SK-N-SH (cell line): ENCODE data around the gene PRIM1. TPM values are rescaled to one million over a fixed set of nuclear protein-coding genes. Genes with fewer than 3 reads are reported as not detected.
"Not testable (repeated sequence)": the region's sequence is repeated elsewhere in the genome, so short reads cannot be mapped to it uniquely, and the experiment has no call there.

Source experiments
- CTCF ChIA-PET: fragments of 300-600, 350-600 bp; formaldehyde crosslinking; extraction: SDS; loops from one replicate; lab custom pipeline; 2021; lab: Yijun Ruan, JAX
- POLR2A ChIA-PET: fragments of 350-600 bp; sonication (Branson Sonifier 250); formaldehyde crosslinking; extraction: SDS; loops from one replicate; lab custom pipeline; 2020; ENCODE audit warnings: antibody characterized with exemption, inconsistent platforms; lab: Yijun Ruan, JAX
- DNase-seq: peaks from one replicate; pipeline ENCODE4 v3.0.0; 2012
- H2AFZ ChIP-seq: fragments of 200-600 bp; sonication (generic); 2 replicates; pipeline ENCODE4 v1.8.1; 2016; ENCODE audit warnings: antibody characterized with exemption, mild to moderate bottlenecking, low read depth
- H3F3A ChIP-seq: fragments of 200-600 bp; sonication (generic); replicated peaks from 2 replicates; pipeline ENCODE3; 2016; ENCODE audit warnings: antibody characterized with exemption, mild to moderate bottlenecking; ENCODE audit not compliant: insufficient read depth
- H3K27ac ChIP-seq, 2 experiments: fragments of 200-500 bp in 1 of 2; fragments of 200-600 bp in 1 of 2; sonication (Bioruptor generic) in 1 of 2; sonication (generic), shearing (Covaris generic) in 1 of 2; 2 replicates each; pipeline versions ENCODE4 v1.5.1 to v1.6.1; 2014 to 2016; ENCODE audit warnings: low read depth in 2 of 2, inconsistent platforms in 1 of 2, low read length in 1 of 2, mild to moderate bottlenecking in 1 of 2, mixed read lengths in 1 of 2
- H3K27me3 ChIP-seq: fragments of 200-600 bp; sonication (generic), shearing (Covaris generic); 2 replicates; pipeline ENCODE4 v1.6.1; 2016; ENCODE audit warnings: mixed run types; ENCODE audit not compliant: insufficient read depth
- H3K36me3 ChIP-seq, 2 experiments: fragments of 200-500 bp in 1 of 2; fragments of 200-600 bp in 1 of 2; sonication (Bioruptor generic) in 1 of 2; sonication (generic) in 1 of 2; replicated peaks in 1 of 2; 2 replicates each; pipeline versions ENCODE3 to v1.5.1; 2014 to 2016; ENCODE audit warnings: low read length in 1 of 2, mild to moderate bottlenecking in 1 of 2; ENCODE audit not compliant: insufficient read depth in 2 of 2, control insufficient read depth in 1 of 2
- H3K4me1 ChIP-seq, 2 experiments: fragments of 200-500 bp in 1 of 2; fragments of 200-600 bp in 1 of 2; sonication (Bioruptor generic) in 1 of 2; sonication (generic), shearing (Covaris generic) in 1 of 2; 2 replicates each; pipeline versions ENCODE4 v1.5.1 to v1.6.1; 2014 to 2016; ENCODE audit warnings: low read depth in 1 of 2, low read length in 1 of 2, mixed run types in 1 of 2; ENCODE audit not compliant: insufficient read depth in 2 of 2, control insufficient read depth in 1 of 2
- H3K4me2 ChIP-seq: fragments of 200-600 bp; sonication (generic), shearing (Covaris generic); 2 replicates; pipeline ENCODE4 v1.6.1; 2017; ENCODE audit warnings: mixed run types
- H3K4me3 ChIP-seq, 2 experiments: fragments of 200-500 bp in 1 of 2; fragments of 200-600 bp in 1 of 2; sonication (Bioruptor generic) in 1 of 2; sonication (generic), shearing (Covaris generic) in 1 of 2; 2 replicates each; pipeline versions ENCODE4 v1.5.1 to v1.8.1; 2014 to 2016; ENCODE audit warnings: low read depth in 2 of 2, inconsistent platforms in 1 of 2, low read length in 1 of 2, mild to moderate bottlenecking in 1 of 2, mixed read lengths in 1 of 2, moderate library complexity in 1 of 2
- H3K79me2 ChIP-seq: fragments of 200-600 bp; sonication (generic); 2 replicates; pipeline ENCODE4 v1.8.1; 2017; ENCODE audit warnings: mild to moderate bottlenecking; ENCODE audit not compliant: insufficient read depth
- H3K9ac ChIP-seq: fragments of 200-600 bp; sonication (generic); 2 replicates; pipeline ENCODE4 v1.6.1; 2017; ENCODE audit warnings: mixed run types
- H3K9me2 ChIP-seq: fragments of 200-600 bp; sonication (generic); 2 replicates; pipeline ENCODE4 v1.6.1; 2017; ENCODE audit warnings: mixed run types
- H3K9me3 ChIP-seq: fragments of 200-600 bp; sonication (generic); 2 replicates; pipeline ENCODE4 v1.6.1; 2017; ENCODE audit warnings: mixed run types, mild to moderate bottlenecking, moderate library complexity
- H4K20me1 ChIP-seq: fragments of 200-600 bp; sonication (generic); 2 replicates; pipeline ENCODE4 v1.6.1; 2017; ENCODE audit warnings: mild to moderate bottlenecking, mixed run types; ENCODE audit not compliant: insufficient read depth
- ELF1 ChIP-seq: IDR thresholded peaks from 2 replicates; pipeline ENCODE4 v1.4.0; 2012
- FOXM1 ChIP-seq: IDR thresholded peaks from 2 replicates; pipeline ENCODE4 v1.4.0; 2012; ENCODE audit warnings: low read depth, mild to moderate bottlenecking
- GABPA ChIP-seq: IDR thresholded peaks from 2 replicates; pipeline ENCODE4 v1.4.0; 2012; ENCODE audit warnings: low read depth, mild to moderate bottlenecking
- MEF2A ChIP-seq: IDR thresholded peaks from 2 replicates; pipeline ENCODE4 v1.4.0; 2012; ENCODE audit warnings: low read depth, borderline replicate concordance
- MXI1 ChIP-seq: IDR thresholded peaks from 2 replicates; pipeline ENCODE4 v1.6.1; 2012; ENCODE audit warnings: mild to moderate bottlenecking, low read depth, low read length, improper control_type of control experiment
- RAD21 ChIP-seq: IDR thresholded peaks from 2 replicates; pipeline ENCODE4 v1.6.1; 2012; ENCODE audit warnings: mild to moderate bottlenecking, low read length
- RFX5 ChIP-seq: IDR thresholded peaks from 2 replicates; pipeline ENCODE4 v1.6.1; 2012; ENCODE audit warnings: mild to moderate bottlenecking, improper control_type of control experiment, low read length
- RXRA ChIP-seq: IDR thresholded peaks from 2 replicates; pipeline ENCODE4 v1.4.0; 2012; ENCODE audit warnings: low read depth, mild to moderate bottlenecking, borderline replicate concordance
- WGBS: methylation state at CpG from one replicate; pipeline ENCODE4 v1.1.6; 2017; ENCODE audit warnings: low lambda C conversion rate; 5-methylcytosine and 5-hydroxymethylcytosine counted together
- polyA plus RNA-seq, 3 experiments: library from polyadenylated mRNA; depleted of rRNA; stranded (reverse); fragments of >200 nt; gene quantifications; 2 replicates each; pipeline ENCODE4 v1.2.3, GENCODE V29; 2012
- TF ChIP-seq, protein P1 (sequence below): IDR thresholded peaks from 2 replicates; pipeline ENCODE4 v1.4.0; 2012; ENCODE audit warnings: low read depth
- TF ChIP-seq, protein P2 (sequence below): fragments of 200-600 bp; sonication (generic); IDR thresholded peaks from 2 replicates; pipeline ENCODE4 v1.6.1; 2017; ENCODE audit warnings: antibody characterized with exemption, mild to moderate bottlenecking, moderate library complexity
- TF ChIP-seq, protein P3 (sequence below): fragments of 150-350 bp; IDR thresholded peaks from 2 replicates; pipeline ENCODE4 v1.6.1; 2016; ENCODE audit warnings: mild to moderate bottlenecking, low read depth, low read length

Gene PRIM1
- polyA plus RNA-seq, 1 of the 3 experiments (the other 2 are of a cell fraction) = 10.9 TPM

GRCh38 chr12:56758728-56759262 is 6.7 kb upstream of the PRIM1 start:
- no peak overlapping the region for H3K9ac ChIP-seq
- 68% methylated on average over 3 of the region's 3 CpGs for WGBS
- H3K9me2 ChIP-seq = no peaks in the 10 kb centered on the region
- no peaks in the 10 kb centered on the region for H4K20me1 ChIP-seq
- H3K27me3 ChIP-seq = no peaks in the 10 kb centered on the region
- no peak for DNase-seq
- H3K9me3 ChIP-seq = no peaks in the 10 kb centered on the region
- H3K4me3 ChIP-seq = no peak overlapping the region
- no peak overlapping the region for H3K4me2 ChIP-seq
- no peaks in the 10 kb centered on the region for H3K79me2 ChIP-seq
- no peak overlapping the region for H3K27ac ChIP-seq
- TF ChIP-seq GABPA (no peak), RAD21 (no peak), MEF2A (no peak), MXI1 (no peak), RXRA (no peak), ELF1 (no peak), FOXM1 (no peak), RFX5 (no peak)
- TF ChIP-seq, protein P1, sequence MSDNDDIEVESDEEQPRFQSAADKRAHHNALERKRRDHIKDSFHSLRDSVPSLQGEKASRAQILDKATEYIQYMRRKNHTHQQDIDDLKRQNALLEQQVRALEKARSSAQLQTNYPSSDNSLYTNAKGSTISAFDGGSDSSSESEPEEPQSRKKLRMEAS = no peak
- TF ChIP-seq, protein P2, sequence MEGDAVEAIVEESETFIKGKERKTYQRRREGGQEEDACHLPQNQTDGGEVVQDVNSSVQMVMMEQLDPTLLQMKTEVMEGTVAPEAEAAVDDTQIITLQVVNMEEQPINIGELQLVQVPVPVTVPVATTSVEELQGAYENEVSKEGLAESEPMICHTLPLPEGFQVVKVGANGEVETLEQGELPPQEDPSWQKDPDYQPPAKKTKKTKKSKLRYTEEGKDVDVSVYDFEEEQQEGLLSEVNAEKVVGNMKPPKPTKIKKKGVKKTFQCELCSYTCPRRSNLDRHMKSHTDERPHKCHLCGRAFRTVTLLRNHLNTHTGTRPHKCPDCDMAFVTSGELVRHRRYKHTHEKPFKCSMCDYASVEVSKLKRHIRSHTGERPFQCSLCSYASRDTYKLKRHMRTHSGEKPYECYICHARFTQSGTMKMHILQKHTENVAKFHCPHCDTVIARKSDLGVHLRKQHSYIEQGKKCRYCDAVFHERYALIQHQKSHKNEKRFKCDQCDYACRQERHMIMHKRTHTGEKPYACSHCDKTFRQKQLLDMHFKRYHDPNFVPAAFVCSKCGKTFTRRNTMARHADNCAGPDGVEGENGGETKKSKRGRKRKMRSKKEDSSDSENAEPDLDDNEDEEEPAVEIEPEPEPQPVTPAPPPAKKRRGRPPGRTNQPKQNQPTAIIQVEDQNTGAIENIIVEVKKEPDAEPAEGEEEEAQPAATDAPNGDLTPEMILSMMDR = no peak
- TF ChIP-seq, protein P3, sequence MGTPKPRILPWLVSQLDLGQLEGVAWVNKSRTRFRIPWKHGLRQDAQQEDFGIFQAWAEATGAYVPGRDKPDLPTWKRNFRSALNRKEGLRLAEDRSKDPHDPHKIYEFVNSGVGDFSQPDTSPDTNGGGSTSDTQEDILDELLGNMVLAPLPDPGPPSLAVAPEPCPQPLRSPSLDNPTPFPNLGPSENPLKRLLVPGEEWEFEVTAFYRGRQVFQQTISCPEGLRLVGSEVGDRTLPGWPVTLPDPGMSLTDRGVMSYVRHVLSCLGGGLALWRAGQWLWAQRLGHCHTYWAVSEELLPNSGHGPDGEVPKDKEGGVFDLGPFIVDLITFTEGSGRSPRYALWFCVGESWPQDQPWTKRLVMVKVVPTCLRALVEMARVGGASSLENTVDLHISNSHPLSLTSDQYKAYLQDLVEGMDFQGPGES = no peak
- TF ChIP-seq, all 33 proteins: peak for 0
- no peaks in the 10 kb centered on the region for H3F3A ChIP-seq
- H3K36me3 ChIP-seq = no peaks in the 10 kb centered on the region
- POLR2A ChIA-PET = no interaction called here
- no peaks in the 10 kb centered on the region for H3K4me1 ChIP-seq
- H2AFZ ChIP-seq = no peak overlapping the region
- CTCF ChIA-PET = interaction anchor here (1.2 to 5.1 kb wide), 5 partner anchors 11 to 301 kb away, joined by 3 to 60 read pairs (median 4); no protein-coding TSS in a partner anchor

DNA sequence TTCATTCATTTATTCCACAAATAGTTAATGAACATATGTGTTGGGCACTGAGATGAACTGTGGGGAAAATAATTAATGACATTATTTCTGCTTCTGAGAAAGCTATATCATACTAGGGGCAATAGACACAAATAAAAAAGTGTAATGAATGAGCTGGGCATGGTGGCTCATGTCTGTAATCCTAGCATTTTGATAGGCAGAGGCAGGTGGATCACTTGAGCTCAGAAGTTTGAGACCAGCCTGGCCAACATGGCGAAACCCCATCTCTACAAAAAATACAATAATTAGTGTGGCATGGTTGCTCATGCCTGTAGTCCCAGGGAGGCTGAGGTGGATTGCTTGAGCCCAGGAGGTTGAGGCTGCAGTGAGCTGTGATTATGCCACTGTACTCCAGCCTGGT is 5.8 kb upstream of the PRIM1 start:
- H2AFZ ChIP-seq, H3K9me2 ChIP-seq, H3K4me2 ChIP-seq, H3K79me2 ChIP-seq, POLR2A ChIA-PET, H3K4me3 ChIP-seq, H3K27me3 ChIP-seq, H3K4me1 ChIP-seq, H3K27ac ChIP-seq, H3F3A ChIP-seq, H3K36me3 ChIP-seq, H4K20me1 ChIP-seq, H3K9me3 ChIP-seq, H3K9ac ChIP-seq, DNase-seq: not testable (repeated sequence)
- CTCF ChIA-PET = interaction anchor here (0.6 to 5.1 kb wide), 13 partner anchors 9 to 353 kb away, joined by 3 to 60 read pairs (median 3); partner anchors contain the start of gene STAT6
- 83% methylated on average over 1 of the region's 1 CpG for WGBS
